AML-193 (cell line): ENCODE results near the gene TMEM271.

ENCODE experiments used
- DNase-seq, 2 experiments: peaks; one replicate each; lab custom pipeline; 2025; lab: John Stamatoyannopoulos, UW

TMEM271 gene

DNA sequence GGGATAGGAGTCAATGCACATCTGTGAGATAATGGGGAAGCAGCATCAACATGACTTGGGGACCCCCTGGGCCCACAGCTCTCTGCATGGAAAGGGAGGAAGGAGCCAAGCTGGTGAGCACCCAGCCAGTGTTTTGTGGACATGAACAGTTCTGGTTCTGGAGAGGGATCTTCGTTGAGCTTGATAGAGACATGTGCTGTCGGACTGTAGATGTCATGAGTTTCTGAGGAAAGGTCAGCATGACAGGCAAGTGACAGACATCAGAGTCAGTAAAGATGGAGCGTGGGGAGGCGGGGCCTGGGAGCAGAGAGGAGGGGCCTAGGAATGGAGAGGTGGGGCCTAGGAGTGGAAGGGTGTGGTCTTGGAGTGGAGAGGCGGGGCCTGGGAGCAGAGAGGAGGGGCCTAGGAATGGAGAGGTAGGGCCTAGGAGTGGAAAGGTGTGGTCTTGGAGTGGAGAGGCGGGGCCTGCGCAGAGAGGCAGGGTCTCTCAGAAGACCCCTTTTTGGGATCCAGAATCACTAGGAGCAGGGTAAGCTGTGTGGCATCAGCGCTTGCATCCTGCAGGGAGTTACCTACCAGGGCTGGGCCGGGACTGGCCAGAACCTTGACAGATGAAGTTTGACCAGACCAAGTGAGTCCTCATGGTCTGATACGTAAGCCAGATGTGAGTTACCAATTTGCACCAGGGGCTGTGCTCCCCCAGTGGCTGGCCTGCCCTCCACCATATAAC is 43.3 kb downstream of the TMEM271 start:
- no peak for DNase-seq

DNA sequence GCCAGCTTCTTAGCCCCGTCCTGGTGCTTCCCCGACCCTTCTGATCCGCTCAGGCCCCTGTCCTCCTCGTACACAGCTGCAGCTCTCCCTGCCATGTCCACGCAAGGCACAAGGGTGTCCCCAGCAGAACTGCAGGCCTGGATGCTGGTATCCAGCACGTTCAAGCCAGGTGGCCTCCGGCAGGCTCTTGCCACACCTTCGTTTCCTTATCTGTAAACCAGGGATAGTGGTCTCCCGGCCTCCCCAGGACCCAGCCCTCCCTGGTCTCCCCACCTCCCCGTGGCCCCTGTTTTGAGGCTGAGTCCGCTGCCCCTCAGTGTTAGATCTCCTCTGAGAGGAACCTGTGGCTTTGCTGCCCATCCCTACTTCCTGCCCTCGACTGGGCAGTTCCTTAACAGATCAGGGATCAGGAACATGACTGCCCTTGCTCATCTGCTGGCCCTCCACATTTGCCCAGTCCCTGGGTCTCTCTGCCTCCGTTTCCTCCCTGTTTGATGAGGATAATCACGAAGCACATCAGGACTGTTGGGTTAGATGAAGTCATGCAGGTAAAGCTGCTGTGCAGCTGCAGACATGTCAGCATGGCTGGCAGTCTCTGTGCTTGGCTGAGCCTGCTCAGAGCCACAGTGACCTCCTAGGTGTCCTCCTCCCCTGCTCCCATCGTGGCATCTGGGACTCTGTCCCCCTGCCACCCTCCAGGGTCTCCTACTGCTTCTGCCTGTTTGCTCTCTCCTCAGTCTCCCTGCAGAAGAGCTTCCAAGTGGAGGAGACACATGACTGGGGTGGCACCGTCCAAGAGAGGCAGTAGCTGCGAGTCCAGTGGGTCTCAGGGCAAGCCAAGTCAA is 44.2 kb downstream of the TMEM271 start:
- DNase-seq, result no peak

DNA sequence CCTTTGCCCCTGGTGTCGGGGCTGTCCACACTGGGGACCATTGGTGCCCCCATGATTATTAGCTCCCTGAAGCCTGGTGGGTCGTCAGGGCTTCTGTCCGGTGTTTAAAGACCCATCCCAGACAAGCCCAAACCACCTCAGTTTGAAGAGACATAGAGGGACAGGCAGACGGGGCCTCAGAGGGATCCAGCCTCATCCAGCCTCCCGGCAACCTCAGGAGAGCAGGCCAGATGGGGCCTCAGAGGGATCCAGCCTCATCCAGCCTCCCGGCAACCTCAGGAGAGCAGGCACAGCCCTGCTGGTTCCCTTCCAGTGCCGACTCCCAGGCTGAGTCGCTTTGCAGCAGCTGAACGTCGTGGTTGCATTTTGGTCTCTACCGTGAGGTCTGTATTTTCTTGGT is 45.0 kb downstream of the TMEM271 start:
- DNase-seq, result no peak

DNA sequence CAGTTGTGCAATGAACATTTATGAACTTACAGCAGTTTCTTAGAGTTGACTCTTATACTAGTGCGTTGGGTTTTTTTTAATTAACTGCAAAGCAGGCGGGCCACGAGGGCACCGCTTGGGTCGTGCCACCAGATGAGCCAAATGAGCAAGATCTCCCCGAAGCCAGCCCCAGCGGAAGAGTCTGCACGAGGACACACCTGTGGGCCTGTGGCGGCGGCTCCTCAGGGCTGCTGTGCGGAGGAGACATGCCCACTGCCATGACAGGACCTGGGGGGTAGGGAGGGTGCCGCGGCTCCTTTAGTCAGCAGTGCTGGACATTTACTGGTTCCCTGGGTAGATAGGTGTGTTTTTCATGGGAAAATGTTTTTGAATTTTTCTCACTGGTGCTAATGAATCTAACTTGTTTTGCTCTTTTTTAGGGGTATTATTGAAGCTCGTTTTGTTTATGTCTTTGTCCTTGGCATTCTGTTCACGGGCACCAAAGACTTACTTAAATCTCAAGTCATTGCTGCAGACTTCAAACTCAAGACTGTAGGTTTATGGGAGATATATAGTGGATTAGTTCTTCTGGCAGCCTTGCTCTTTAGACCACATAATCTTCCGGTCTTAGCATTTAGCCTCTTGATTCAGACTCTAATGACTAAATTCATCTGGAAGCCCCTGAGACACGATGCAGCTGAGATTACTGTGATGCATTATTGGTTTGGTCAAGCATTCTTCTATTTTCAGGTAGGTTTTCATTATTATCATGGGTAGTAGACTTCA is 45.9 kb downstream of the TMEM271 start:
- no peak for DNase-seq

DNA sequence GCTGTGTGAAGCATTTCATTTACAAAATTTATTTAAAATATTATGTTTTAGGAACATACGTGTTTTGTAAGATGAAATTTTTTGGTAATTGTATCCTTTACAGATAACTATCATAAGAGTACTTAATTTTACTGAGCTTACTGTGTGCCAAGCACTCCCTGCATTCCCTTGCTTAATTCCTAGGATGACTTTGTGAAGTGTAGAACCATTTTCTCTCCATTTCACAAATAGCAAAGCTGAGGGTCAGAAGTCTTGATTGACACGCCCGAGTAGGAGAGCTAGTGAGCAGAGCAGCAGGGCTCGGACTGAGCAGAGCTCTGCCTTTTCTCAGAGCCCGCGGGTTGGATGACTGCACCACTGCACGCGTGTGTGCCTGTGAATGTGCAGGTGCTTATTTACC is 46.5 kb downstream of the TMEM271 start:
- no peak for DNase-seq

DNA sequence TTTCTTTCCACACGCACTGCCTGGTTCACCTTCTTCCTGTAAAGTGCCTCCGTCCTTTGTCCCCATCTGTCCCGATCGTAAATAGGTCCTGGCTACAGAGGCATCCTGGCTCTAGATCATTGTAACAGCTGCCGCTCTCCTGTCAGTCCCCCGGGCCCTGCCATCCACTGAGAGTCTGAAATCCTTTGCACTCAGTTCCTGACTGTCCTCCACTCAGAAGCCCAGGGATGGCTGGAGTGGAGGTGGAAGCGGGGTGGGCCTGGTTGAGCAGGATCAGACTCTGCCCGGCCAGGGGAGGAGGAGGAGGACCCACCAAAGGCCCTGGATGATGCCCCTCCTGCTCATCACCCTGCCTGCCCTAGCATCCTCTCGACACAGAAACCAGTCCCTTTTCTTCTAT is 47.3 kb downstream of the TMEM271 start:
- no peak for DNase-seq

DNA sequence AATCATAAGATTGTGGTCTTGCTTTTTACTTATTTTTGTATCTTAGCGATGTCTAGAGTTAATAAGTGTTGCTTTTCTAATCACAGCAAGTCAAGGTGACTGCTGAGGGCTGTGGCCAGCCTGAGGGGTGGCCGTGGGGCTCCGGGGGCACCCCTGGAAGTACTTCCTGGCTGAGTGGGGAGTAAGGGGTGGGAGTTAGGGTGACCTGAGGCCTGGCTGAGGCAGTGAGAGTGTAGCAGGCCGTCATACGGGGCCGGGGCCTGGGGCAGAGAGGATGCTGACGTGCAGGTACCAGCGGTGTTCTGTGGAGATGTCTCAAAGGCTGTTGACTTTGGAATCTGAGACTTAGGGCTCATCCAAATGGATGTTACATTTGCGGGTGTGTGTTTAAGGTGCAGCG is 47.8 kb downstream of the TMEM271 start:
- no peak for DNase-seq

DNA sequence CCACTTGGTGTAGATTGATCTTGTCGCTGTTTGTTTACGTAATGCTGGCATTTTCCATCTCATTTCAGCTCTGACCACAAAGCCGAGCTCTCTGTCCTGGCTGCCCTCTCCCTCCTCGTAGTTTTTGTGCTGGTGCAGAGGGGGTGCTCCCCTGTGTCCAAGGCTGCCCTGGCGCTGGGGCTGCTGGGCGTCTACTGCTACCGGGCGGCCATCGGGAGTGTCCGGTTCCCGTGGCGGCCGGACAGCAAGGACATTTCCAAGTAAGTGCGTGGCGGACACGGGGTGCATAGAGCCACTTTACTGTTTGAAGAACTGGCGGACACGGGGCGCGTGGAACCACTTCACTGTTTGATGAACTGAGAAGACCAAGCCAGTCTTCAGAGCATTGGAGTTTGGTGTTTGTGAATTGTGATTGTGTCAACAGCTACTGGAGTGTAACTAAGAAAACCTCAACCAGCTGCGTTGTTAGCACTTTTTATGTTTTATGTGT is 49.1 kb downstream of the TMEM271 start:
- DNase-seq, result no peak

DNA sequence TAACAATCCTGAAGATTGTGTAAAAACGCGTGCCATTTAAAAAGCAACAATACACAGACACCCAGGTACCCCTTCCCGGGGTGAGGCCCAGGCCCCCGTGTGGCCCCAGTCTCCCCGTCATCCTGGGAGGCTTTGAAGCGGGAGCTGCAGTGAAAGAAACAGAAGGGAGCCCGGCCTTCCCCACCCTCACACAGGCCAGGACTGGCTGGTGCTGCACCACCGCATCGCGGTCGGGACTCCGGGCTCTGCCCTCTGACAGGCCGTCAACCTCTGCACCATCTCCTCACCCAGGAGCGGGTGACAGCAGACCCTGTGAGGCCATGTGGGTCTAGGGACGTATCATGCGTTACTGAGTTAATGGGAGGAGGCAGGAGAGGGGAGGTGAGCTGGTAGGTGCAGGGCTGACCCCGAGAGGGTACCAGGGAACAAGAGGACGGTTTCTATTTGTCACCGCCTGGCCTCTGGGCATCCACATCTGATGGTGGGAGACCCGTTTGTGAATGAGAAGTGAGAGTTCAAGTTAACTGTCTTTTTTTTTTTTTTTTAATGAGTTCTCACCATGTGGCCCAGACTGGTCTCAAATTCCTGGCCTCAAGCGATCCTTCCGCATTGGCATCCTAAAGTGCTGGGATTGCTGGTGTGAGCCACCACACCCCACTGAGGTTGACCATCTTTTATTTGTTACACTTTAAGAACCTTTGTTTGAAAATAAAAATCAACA is 49.7 kb downstream of the TMEM271 start:
- no peak for DNase-seq

DNA sequence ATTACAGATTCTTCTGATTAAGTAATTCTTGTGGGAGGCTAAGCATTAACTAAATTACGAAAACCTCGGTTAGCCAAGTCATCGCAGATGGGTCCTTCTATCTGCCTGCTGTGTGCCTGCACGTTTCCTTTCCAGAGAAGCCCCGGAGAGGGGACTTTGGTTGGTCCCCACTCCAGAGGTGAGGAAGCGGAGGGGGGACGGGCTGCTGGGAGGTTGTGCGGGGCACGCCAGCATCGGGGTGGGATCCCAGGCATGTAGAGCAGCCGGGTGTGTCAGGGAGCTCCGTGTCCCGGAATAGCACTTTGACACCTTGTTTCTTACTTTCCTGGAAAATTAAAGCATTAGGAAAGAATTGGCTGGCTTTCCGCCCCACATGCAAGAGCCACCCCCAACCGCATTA is 50.4 kb downstream of the TMEM271 start:
- no peak for DNase-seq

DNA sequence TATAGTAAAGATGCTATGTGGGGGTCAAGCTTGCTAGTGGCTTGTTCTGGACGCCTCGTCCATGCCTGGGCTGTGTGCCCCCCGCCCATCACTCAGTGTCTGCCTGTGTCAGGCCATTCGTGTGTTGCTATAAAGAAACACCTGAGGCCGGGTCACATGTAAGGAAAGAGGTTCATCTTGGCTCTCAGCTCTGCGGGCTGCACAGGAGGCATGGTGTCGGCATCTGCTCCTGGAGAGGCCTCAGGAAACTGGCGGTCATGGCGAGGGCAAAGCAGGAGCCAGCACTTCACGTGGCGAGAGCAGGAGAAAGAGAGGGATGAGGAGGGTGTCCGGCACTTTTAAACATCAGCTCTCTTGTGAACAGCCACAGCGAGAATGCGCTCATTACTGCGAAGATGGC is 51.9 kb downstream of the TMEM271 start:
- DNase-seq, result no peak
